IMR-90 (cell line): ENCODE results near the gene HDHD3.

Experiments
- POLR2A ChIP-seq: IDR thresholded peaks from 2 replicates; pipeline ENCODE4 v1.6.1; 2012; ENCODE audit warnings: mild to moderate bottlenecking, low read depth, low read length
- RCOR1 ChIP-seq: IDR thresholded peaks from 2 replicates; pipeline ENCODE4 v1.6.1; 2012; ENCODE audit warnings: mild to moderate bottlenecking, low read length, improper control_type of control experiment; ENCODE audit not compliant: insufficient replicate concordance
- SMC3 ChIP-seq: fragments of 150-350 bp; IDR thresholded peaks from 2 replicates; pipeline ENCODE4 v1.6.1; 2016; ENCODE audit warnings: low read depth, mild to moderate bottlenecking, antibody characterized with exemption, low read length, moderate library complexity
- TF ChIP-seq, protein P1 (sequence below): conservative IDR thresholded peaks from 2 replicates; pipeline ENCODE4 v1.5.1; 2012; ENCODE audit warnings: mild to moderate bottlenecking, low read depth, low read length, improper control_type of control experiment

GRCh38 chr9:113375057-113376023 is 1.4 kb downstream of the HDHD3 start:
- TF ChIP-seq, protein P1, sequence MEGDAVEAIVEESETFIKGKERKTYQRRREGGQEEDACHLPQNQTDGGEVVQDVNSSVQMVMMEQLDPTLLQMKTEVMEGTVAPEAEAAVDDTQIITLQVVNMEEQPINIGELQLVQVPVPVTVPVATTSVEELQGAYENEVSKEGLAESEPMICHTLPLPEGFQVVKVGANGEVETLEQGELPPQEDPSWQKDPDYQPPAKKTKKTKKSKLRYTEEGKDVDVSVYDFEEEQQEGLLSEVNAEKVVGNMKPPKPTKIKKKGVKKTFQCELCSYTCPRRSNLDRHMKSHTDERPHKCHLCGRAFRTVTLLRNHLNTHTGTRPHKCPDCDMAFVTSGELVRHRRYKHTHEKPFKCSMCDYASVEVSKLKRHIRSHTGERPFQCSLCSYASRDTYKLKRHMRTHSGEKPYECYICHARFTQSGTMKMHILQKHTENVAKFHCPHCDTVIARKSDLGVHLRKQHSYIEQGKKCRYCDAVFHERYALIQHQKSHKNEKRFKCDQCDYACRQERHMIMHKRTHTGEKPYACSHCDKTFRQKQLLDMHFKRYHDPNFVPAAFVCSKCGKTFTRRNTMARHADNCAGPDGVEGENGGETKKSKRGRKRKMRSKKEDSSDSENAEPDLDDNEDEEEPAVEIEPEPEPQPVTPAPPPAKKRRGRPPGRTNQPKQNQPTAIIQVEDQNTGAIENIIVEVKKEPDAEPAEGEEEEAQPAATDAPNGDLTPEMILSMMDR: no peak
- TF ChIP-seq SMC3 (no peak), POLR2A (no peak), RCOR1 (no peak)
